ENCODE results near the gene PIGO. TPM values are rescaled to one million over a fixed set of nuclear protein-coding genes. Genes with fewer than 3 reads are reported as not detected.

The PIGO gene
- total RNA-seq, 4 donors from 2014 or later: 14.9 to 30.5 (median 27.0) TPM

DNA sequence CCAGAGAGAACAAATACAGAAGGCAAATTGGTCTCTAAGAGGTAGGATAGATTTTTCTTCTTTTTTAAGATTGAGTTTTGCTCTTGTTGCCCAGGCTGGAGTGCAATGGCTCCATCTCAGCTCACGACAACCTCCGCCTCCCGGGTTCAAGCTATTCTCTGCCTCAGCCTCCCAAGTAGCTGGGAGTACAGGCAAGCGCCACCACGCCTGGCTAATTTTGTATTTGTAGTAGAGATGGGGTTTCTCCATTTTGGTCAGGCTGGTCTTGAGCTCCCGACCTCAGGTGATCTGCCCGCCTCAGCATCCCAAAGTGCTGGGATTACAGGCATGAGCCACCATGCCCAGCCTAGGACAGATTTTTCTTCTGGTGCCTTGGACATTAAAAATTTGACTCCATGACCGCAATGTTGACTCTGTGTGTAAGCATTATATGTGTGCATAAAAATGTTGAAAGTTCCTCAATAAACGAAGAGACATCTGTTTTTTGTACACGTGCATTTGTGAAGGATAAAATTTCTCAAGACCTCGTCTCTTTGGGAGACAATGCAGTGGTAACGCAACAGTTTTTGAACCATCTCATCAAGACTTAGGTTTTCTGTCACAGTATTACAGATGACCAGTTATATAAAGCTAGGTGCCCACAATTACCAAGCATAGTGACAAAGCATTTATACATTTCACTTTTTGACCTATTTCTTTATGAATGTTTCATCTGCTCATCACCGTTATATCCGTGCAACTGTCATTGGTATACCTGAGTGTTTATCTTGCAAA, 41.3 kb downstream of the PIGO start:
- H3K36me3 ChIP-seq: peaks cover 0 to 83% (median 4%) of the 10 kb centered on the region in 3 donors
- H3K27me3 ChIP-seq: no peaks in the 10 kb centered on the region
- no peaks in the 10 kb centered on the region for H3K9me3 ChIP-seq
- TF ChIP-seq, protein P1, sequence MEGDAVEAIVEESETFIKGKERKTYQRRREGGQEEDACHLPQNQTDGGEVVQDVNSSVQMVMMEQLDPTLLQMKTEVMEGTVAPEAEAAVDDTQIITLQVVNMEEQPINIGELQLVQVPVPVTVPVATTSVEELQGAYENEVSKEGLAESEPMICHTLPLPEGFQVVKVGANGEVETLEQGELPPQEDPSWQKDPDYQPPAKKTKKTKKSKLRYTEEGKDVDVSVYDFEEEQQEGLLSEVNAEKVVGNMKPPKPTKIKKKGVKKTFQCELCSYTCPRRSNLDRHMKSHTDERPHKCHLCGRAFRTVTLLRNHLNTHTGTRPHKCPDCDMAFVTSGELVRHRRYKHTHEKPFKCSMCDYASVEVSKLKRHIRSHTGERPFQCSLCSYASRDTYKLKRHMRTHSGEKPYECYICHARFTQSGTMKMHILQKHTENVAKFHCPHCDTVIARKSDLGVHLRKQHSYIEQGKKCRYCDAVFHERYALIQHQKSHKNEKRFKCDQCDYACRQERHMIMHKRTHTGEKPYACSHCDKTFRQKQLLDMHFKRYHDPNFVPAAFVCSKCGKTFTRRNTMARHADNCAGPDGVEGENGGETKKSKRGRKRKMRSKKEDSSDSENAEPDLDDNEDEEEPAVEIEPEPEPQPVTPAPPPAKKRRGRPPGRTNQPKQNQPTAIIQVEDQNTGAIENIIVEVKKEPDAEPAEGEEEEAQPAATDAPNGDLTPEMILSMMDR (IDR thresholded peaks at IDR 0.05): no peak
- TF ChIP-seq POLR2A (IDR thresholded peaks at IDR 0.05): no peak
- no peak for DNase-seq
- no peaks in the 10 kb centered on the region for H3K4me1 ChIP-seq
- no peak overlapping the region for H3K27ac ChIP-seq
- H3K4me3 ChIP-seq: no peak overlapping the region

DNA sequence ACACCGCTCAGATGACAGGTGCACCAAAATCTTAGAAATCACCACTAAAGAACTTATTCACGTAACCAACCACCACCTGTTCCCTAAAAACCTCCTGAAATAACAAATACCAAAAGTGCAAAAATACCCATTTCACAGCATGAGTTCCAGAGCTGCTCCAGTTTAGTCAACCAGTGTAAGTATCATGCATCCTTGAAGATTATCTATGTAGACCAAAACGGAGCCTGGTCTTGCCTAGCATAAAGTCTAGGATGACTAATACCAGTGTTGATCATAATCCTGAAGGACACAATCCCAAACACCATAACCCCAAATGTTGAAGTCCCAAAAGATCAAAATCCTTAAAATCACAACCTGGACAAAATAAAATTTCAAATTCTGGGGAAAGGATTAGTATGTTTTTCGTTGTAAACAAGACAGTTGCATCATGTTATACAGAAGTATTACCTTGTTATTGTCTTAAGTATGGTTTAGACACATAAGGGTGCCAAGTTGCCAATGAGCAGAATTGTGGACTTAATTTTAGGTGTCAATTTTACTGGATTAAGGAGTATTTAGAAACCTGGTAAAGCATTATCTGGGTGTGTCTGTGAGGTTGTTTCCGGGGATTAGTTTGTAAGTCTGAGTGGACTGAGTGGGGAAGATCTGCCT, 42.1 kb downstream of the PIGO start:
- no peaks in the 10 kb centered on the region for H3K27me3 ChIP-seq
- no peak for TF ChIP-seq POLR2A (IDR thresholded peaks at IDR 0.05)
- TF ChIP-seq, protein P1 (IDR thresholded peaks at IDR 0.05): no peak
- H3K4me3 ChIP-seq: no peak overlapping the region
- no peaks in the 10 kb centered on the region for H3K4me1 ChIP-seq
- DNase-seq: no peak
- H3K9me3 ChIP-seq: no peaks in the 10 kb centered on the region
- no peak overlapping the region for H3K27ac ChIP-seq
- peaks cover 0 to 79% (median 4%) of the 10 kb centered on the region in 3 donors for H3K36me3 ChIP-seq

DNA sequence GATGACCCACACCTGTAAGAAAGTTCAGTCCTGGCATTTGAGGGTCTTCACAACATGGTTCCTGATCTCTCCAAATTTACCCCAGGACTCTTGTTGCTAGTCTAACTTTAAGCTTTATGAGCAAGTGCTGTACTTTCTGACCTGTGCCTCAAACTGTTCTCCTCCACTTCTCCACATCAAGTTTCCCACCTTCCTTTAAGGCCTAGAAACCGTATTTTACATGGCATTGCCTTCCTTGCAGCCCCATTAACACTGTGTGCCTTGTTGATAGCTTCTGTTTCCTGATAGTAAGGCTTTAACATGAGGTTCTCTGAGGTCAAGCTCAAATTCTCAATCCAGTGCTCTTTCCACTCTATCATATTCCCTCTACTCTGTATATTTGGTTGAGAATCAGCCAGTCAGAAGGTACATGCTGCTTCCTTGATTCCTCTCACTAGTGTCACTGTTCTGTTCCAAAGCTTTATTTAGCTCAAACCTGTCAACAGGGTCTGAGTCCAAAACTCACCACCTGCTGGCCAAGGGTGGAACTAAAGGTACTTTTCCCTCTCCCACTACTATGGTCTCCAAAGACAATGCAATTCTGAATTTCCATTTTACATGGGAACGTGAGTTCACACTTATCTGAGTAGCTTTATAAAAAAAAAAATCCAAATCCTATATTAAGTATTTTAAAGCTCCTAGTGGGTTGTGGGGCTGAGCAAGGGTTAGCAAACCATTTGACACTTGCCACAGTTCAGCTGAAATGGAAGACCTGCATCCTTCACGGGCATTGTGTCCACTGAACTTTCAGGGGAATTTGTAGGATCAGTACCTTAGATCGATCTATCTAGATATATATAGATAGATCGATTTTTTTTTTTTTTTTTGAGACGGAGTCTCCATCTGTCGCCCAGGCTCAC, 45.1 kb downstream of the PIGO start:
- Histone ChIP-seq H3K27ac (no peak overlapping the region), H3K27me3 (no peaks in the 10 kb centered on the region)
- DNase-seq: peak in 2 of 3 donors; percentile 35 to 66

DNA sequence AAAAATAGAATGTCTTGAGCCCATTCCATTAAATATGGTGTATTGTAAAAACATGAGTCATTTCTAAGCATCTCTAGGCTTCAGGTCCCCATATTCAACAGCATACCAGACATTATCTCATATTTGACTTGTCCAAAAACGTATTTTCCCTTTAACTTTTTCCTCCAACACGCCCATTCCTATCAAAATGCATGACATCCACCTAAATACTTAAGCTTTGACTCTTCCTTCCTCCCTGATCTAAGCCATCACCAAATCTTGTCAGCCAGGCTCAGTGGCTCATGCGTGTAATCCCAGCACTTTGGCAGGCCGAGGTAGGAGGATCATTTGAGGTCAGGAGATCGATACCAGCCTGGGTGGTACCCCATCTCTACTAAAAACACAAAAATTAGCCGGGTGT, 47.9 kb downstream of the PIGO start:
- no peak for TF ChIP-seq POLR2A (IDR thresholded peaks at IDR 0.05)
- TF ChIP-seq, protein P1 (IDR thresholded peaks at IDR 0.05): no peak
- H3K36me3 ChIP-seq: peaks cover 0 to 43% (median 0%) of the 10 kb centered on the region in 3 donors
- no peak overlapping the region for H3K4me3 ChIP-seq
- DNase-seq: no peak
- H3K9me3 ChIP-seq: no peaks in the 10 kb centered on the region
- no peaks in the 10 kb centered on the region for H3K4me1 ChIP-seq
- no peak overlapping the region for H3K27ac ChIP-seq
- no peaks in the 10 kb centered on the region for H3K27me3 ChIP-seq

More for the DNA sequence above, 45.1 kb downstream of the PIGO start:
- Histone ChIP-seq H3K4me3 (no peak overlapping the region), H3K4me1 (no peaks in the 10 kb centered on the region), H3K36me3 (peaks cover 0 to 57% (median 0%) of the 10 kb centered on the region in 3 donors), H3K9me3 (no peaks in the 10 kb centered on the region)
- TF ChIP-seq, protein P1 (IDR thresholded peaks at IDR 0.05): peak; percentile 28 to 69 (median 61)
- no peak for TF ChIP-seq POLR2A (IDR thresholded peaks at IDR 0.05)

DNA sequence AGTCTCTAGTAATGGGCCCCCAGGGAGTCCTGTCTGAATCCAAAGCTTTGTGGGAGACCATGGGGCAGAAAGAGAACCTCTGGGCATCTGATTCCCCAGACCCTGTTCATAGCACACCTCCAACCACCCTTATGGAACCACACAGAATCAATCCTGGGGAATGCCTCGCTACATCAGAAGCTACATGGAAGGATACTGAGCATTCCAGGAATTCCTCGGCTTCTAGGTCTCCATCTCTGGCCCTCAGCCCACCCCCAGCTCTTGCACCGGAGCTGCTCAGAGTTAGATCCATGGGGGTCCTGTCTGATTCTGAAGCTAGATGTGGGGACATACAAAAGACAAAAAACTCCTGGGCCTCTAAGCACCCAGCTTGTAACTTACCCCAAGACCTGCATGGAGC, 52.3 kb downstream of the PIGO start:
- Histone ChIP-seq H3K27me3 (no peaks in the 10 kb centered on the region), H3K27ac (no peak overlapping the region), H3K4me3 (no peak overlapping the region), H3K36me3 (peaks cover 0 to 33% (median 0%) of the 10 kb centered on the region in 3 donors), H3K9me3 (no peaks in the 10 kb centered on the region), H3K4me1 (no peaks in the 10 kb centered on the region)
- TF ChIP-seq POLR2A (IDR thresholded peaks at IDR 0.05): no peak
- DNase-seq: no peak
